Measurements from ENCODE around the gene RPLP1. TPM values are rescaled to one million over a fixed set of nuclear protein-coding genes. Genes with fewer than 3 reads are reported as not detected.

The RPLP1 gene
- total and polyA plus RNA-seq, 12 donors = 232 to 1,990 (median 971) TPM

DNA sequence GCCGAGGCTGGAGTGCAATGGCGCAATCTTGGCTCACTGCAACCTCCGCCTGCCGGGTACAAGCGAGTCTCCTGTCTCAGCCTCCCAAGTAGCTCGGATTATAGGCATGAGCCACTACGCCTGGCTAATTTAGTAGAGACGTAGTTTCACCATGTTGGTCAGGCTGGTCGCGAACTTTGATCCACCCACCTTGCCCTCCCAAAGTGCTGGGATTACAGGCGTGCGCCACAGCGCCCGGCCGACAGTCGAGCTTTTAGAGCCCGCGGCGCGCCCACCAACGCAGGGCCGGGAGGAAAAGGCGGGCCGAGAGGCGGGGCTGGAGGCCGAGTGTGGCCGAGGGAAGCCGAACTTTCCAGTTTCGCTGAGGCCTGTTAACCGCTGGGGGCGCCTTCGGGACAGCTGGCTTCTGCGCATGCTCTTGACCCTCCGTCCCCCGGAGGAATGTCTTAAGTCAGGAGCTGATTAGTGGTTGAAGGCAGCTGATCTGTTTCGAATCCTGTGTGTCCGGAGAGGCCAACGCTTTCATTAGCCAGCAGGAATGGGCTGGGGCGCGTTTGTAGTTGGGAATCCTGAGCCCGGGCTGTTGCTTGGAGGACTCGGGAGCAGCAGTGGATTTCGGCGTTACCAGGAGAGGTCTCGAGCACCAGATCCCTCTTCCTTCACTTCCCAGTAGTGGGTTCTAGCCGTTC is 10.0 kb downstream of the RPLP1 start:
- intact Hi-C loops (cut with DNase I) = no loop called here
- peak overlapping the region; percentile 89 to 97 (median 95) for H3K27ac ChIP-seq
- peak overlapping the region; percentile 22 to 76 (median 50) for H3K4me3 ChIP-seq
- peak; percentile 96 to 99 (median 98) for DNase-seq
- no peaks in the 10 kb centered on the region for H3K36me3 ChIP-seq (replicated peaks in 1 of 2)
- no peaks in the 10 kb centered on the region for H3K27me3 ChIP-seq
- 0 to 4% (median 1%) methylated on average over 5 to 46 of the region's 46 CpGs for WGBS, 4 donors
- peak; percentile 80 to 99 for TF ChIP-seq POLR2A (IDR thresholded peaks at IDR 0.05)
- TF ChIP-seq, protein P1, sequence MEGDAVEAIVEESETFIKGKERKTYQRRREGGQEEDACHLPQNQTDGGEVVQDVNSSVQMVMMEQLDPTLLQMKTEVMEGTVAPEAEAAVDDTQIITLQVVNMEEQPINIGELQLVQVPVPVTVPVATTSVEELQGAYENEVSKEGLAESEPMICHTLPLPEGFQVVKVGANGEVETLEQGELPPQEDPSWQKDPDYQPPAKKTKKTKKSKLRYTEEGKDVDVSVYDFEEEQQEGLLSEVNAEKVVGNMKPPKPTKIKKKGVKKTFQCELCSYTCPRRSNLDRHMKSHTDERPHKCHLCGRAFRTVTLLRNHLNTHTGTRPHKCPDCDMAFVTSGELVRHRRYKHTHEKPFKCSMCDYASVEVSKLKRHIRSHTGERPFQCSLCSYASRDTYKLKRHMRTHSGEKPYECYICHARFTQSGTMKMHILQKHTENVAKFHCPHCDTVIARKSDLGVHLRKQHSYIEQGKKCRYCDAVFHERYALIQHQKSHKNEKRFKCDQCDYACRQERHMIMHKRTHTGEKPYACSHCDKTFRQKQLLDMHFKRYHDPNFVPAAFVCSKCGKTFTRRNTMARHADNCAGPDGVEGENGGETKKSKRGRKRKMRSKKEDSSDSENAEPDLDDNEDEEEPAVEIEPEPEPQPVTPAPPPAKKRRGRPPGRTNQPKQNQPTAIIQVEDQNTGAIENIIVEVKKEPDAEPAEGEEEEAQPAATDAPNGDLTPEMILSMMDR (IDR thresholded peaks at IDR 0.05) = peak; percentile 71 to 95 (median 87)
- H3K9me3 ChIP-seq (replicated peaks in 1 of 3) = no peaks in the 10 kb centered on the region
- H3K4me1 ChIP-seq (replicated peaks in 1 of 2) = peaks cover 7 to 8% of the 10 kb centered on the region in 2 donors

DNA sequence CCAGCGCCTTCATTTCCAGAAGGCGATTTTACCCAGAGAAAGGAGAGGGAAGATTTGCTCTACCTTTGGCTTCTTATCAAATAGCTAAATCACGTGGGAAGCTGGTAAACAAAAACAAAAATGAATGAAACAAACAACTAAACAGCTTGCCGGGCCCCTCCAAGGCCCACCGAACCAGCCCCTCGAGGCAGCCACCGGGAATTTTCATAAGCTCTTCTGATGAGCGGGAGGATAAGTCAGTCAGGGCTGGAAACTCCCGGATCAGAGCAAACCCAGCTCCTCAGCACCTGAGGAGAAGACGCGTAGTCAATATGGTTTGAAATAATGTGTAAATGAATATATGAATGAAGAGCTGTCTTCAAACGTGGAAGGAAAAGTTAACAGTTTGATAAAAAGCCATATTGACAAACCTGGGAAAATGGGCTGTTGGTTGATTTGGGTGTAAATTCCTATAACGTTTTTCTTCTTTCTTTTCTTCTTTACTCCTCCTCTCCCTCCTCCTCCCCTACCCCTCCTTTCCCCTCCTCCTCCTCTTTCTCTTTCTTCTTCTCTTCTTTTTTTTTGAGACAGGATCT is 10.7 kb downstream of the RPLP1 start:
- H3K27ac ChIP-seq = peak overlapping the region; percentile 89 to 97 (median 95)
- H3K4me3 ChIP-seq = peak overlapping the region; percentile 22 to 65 (median 43)
- peaks cover 7 to 8% of the 10 kb centered on the region in 2 donors for H3K4me1 ChIP-seq (replicated peaks in 1 of 2)
- TF ChIP-seq, protein P1 (IDR thresholded peaks at IDR 0.05) = no peak
- no peak for TF ChIP-seq POLR2A (IDR thresholded peaks at IDR 0.05)
- no peaks in the 10 kb centered on the region for H3K27me3 ChIP-seq
- DNase-seq = peak in 1 of 7 donors; percentile 30
- 15 to 19% (median 16%) methylated on average over 13 of the region's 13 CpGs for WGBS, 4 donors
- H3K36me3 ChIP-seq (replicated peaks in 1 of 2) = no peaks in the 10 kb centered on the region
- intact Hi-C loops (cut with DNase I) = no loop called here
- no peaks in the 10 kb centered on the region for H3K9me3 ChIP-seq (replicated peaks in 1 of 3)

DNA sequence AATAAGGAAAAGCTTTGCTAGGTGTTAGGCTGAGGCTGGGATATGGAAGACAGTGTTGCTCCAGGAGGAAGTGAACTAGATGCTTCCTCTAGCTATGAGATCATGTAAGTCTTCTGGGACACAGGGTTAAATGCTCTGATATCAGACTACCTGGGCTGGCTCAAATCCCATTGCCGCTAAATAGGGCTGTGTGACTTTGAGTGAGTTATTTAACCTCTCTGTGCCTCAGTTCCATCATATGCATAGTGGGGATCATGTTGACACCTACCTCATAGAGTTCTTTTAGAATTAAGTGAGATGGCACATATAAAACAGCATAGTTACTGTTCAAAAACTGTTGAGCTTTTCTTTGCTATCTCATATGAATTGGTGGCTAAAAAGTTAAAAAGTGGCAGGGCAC is 12.6 kb downstream of the RPLP1 start:
- Histone ChIP-seq H3K27ac (no peak overlapping the region), H3K4me1 (replicated peaks in 1 of 2) (peaks cover 7 to 8% of the 10 kb centered on the region in 2 donors), H3K27me3 (no peaks in the 10 kb centered on the region), H3K9me3 (replicated peaks in 1 of 3) (no peaks in the 10 kb centered on the region), H3K36me3 (replicated peaks in 1 of 2) (no peaks in the 10 kb centered on the region), H3K4me3 (no peak overlapping the region)
- intact Hi-C loops (cut with DNase I) = loop anchor here in 1 of 2 donors (5.0 kb wide), 1 partner anchor 408 kb away; no protein-coding TSS in a partner anchor
- TF ChIP-seq, protein P1 (IDR thresholded peaks at IDR 0.05) = no peak
- no peak for TF ChIP-seq POLR2A (IDR thresholded peaks at IDR 0.05)
- WGBS, 4 donors = 92 to 100% (median 94%) methylated on average over 1 of the region's 1 CpG
- DNase-seq = peak in 2 of 7 donors; percentile 8 to 49

DNA sequence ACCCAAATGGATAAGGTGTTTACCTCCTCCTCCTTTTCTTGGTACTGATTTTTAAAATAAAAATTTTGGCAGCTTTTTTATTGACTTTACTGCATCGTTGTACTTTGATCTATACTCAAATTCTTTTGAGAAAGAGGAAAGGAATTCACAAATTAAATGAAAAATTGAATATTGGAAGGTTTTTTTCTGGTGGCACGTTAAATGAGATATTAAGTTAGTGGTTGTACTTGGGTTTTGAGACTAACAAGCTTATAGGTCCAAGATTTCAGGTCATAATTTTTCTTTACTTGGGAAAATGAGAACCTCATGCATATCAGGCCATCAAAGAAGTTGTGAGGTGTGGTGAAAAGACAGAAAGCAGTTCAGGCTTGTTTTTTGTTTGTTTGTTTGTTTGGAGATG is 14.1 kb downstream of the RPLP1 start:
- H3K36me3 ChIP-seq (replicated peaks in 1 of 2) = no peaks in the 10 kb centered on the region
- no peaks in the 10 kb centered on the region for H3K27me3 ChIP-seq
- intact Hi-C loops (cut with DNase I) = loop anchor here in 1 of 2 donors (5.0 kb wide), 1 partner anchor 409 kb away; no protein-coding TSS in a partner anchor
- no peak overlapping the region for H3K27ac ChIP-seq
- no peak overlapping the region for H3K4me3 ChIP-seq
- TF ChIP-seq, protein P1 (IDR thresholded peaks at IDR 0.05) = no peak
- no peak for TF ChIP-seq POLR2A (IDR thresholded peaks at IDR 0.05)
- no peaks in the 10 kb centered on the region for H3K9me3 ChIP-seq (replicated peaks in 1 of 3)
- no peak for DNase-seq
- H3K4me1 ChIP-seq (replicated peaks in 1 of 2) = peaks cover 6 to 8% of the 10 kb centered on the region in 2 donors
- 67 to 76% (median 69%) methylated on average over 2 of the region's 2 CpGs for WGBS, 4 donors
